ENCODE results near the gene AHCTF1.
"Not testable (repeated sequence)": the region's sequence is repeated elsewhere in the genome, so short reads cannot be mapped to it uniquely, and the experiment has no call there.

The AHCTF1 gene

DNA sequence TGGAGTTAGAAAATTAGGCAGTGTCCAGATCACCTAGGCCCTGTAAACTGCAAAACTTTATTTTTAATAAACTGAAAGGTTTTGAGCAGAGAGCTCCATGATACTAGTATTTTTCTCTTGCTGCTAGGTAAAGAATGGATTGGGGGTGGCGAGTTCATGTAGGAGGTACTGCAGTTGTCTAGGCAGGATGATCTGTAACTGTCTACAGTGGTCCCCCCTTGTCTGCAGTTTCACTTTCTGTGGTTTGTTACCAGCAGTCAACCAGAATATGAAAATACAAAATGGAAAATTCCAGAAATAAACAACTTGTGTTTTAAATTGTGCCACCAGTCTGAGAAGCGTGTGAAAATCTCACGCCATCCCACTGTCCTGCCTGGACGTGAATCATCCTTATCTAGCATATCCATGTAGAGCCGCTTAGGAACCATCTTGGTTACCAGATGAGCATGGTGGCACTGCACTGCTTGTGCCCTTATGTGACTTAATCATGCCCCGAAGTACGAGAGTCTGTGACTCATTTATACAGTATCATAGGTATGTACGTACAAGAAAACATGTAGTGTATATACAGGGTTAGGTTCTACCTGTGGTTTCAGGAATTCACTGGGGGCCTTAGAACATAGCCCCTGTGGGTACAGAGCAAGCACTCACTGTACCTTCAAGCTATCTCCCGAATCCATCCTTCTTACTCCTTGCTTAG is 94.2 kb downstream of the AHCTF1 start:
- no peak for DNase-seq

DNA sequence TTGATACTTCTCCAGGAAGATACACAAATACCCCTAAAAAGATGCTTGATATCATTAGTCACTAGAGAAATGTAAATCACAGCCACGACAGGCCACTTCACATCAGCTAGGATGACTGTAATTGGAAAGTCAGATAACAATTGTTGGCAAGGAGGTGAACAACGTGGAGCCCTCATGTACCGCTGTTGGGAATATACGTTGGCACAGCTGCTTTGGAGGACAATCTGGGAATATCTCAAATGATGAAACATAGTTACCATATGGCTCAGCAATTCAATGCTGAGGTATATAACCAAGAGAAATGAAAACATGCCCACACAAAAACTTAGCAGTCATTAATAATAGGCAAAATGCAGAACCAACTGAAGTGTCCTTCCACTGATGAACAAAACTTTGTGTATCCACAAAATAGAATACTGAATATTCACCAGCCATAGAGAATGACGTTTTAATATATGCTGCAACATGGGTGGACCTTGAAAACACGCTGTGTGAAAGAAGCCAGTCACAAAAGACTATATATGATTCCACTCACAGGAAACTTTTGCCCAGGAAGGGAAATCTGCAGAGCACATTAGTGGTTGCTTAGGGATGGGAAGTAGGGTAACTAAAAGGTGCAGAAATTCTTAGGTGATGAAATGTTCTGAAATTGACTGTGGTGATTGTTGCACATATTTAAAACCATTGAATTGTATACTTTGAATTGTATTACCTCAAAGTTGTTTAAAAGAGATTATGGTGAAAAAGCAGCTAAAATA is 95.4 kb downstream of the AHCTF1 start:
- no peak for DNase-seq

DNA sequence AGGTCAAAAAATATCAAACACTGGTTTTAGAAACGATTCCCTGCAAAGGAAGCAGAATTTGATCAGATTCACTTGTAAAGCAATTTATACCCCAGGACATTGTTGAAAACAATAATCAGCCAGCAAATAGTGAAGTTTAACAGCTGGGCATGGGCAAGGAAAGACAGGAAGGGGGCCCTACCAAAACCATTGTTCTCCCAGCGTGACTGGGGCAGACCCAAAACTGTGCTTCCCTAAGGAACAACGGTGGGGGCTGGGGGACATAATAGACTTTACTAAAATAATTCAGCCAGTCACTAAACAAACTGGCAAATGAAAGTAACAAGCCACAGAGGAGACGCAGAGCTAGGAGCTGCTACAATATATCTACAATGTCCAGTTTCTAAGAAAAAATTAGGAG is 100.2 kb downstream of the AHCTF1 start:
- no peak for DNase-seq

DNA sequence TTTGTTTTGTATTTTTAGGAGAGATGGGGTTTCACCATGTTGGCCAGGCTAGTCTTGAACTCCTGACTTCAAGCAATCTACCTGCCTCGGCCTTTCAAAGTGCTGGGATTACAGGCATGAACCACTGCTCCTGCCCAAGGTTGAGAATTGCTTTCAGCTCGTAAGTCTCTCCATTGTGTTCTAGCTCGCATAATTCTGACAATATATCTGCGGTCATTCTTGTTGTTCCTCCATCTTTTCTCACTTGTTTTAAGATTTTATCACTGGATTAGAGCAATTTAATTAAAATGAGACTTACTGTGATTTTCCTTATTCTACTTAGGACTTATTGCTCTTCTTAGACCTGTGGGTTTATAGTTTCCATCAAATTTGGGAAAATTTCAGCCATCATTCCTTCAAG is 102.9 kb downstream of the AHCTF1 start:
- DNase-seq = no peak

DNA sequence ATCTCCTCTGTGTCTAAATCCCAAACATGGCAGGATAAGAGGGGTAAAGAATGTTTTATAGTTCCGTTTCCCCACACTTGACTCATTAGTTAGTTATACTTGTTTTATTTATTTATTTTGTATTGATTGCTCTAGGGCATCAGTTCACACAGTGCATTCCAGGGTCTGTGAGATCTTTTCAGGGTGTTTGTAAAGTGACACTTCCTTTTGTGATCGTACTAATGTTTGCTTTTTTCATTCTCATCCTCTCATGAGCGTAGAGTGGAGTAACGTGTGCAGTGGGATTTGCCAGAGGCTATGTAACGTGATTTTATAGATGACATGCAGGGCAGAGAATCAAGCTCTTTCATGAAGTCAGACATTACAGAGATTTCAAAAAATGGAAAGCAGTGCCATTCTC is 104.4 kb downstream of the AHCTF1 start:
- DNase-seq = no peak

DNA sequence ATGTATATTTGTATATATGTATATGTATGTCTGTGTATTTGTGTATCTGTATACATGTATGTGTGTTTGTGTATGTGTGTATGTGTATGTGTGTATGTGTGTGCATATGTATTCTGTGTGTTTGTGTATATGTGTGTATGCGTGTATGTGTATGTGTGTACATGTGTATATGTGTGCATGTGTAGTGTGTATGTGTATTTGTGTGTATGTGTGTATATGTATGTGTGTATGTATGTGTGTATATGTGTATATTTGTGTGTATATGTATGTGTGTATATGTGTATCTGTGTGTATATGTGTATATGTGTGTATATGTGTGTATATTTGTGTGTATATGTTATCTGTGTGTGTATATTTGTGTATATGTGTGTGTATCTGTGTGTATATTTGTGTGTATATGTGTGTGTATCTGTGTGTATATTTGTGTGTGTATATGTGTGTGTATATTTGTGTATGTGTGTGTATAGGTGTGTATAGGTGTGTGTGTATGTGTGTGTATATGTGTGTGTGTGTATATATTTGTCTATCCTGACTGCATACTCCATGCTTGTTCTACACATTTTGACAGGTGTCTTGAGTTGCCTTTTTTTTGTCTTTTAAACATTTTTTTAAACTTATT is 106.1 kb downstream of the AHCTF1 start:
- no peak for DNase-seq

DNA sequence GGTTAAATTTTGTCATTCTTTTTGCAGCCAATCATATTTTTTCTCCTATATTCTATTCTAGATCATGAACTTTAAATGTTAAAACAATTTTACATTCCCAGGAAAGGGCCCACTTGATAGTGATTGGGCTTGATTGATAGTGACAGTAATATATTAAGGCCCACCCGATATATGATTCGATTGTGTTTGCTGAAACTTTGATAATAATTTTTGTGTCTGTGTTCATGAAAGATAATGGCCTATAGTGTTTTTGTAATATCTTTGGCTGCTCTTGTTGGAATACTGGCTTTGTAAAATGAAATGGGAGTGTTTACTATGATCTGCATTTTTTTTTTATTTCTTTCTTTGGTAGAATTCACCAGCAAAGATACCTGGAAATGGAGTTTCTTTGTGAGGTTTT is 107.2 kb downstream of the AHCTF1 start:
- no peak for DNase-seq

DNA sequence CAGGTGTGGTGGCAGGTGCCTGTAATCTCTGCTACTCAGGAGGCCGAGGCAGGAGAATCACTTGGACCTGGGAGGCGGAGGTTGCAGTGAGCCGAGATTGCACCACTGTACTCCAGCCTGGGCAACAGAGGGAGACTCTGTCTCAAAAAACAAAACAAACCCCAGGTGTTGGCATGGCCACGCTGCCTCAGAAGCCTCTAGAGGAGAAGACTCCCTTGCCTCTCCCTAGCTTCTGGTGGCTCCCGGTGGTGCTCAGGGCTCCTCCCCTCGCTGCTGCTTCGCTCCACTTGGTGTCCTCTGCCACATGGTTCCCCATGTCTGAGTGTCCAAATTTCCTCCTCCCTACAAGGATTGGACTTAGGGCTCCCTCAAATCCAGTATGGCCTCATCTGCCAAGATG is 109.6 kb downstream of the AHCTF1 start:
- not testable (repeated sequence) for DNase-seq

DNA sequence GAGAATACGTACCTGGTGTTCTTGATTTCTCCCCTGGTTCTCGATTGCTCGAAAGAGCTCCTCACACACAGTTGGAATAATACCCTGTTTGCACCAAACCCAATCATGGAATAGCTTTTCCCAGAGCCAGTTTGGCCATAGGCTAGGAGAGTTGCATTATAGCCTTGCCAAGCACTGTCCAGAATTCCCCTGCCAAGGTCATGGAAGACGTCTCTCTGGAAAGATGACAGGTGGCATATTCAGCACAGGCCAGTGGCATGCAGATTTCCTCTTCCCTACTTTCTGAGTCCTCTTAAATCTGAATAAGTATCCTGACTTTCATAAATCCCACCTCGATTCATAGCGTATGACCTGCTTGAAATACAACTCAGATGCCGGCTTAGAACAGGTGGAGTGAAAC is 111.1 kb downstream of the AHCTF1 start:
- no peak for DNase-seq

DNA sequence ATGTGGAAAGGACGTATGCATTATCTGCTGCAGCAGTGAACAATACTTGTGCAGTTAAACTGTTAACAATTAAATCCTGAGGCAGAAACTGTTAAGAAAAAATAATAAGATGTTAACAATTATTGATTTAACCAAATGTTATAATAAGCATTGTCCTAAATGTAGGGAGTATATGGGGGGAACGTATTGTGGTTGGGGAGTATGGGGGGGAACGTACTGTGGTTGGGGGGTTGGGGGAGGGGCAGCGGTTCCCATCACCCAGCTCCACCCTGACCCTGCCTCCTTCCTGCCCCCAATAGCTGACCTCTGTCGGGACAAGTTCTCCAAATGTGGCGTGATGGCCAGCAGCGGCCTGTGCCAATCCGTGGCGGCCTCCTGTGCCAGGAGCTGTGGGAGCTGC is 114.0 kb downstream of the AHCTF1 start:
- DNase-seq = not testable (repeated sequence)

DNA sequence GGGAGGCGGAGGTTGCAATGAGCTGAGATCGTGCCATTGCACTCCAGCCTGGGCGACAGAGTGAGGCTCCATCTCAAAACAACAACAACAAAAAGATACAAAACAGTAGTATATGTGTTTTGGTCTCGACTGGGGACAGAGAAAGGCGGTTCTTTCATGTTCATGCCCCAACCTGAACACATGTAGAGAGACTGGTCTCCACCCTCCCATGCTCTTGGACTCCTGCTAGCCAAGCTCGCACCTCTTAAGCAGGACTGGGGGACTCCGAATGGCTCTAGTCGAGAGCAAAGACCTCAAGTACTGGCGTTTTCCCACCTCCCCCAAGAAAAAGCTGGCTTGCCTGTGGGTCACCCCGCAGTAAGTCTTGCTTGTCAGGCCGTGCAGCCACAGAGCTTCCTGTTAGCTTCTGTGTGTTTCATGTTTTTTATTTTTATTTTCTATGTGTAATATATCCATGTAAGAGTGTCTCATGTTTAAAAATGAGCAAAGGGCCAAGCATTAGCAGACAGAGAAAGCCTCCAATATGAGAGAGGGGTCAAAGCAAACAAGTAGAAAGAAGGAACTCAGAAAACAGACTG is 116.0 kb downstream of the AHCTF1 start:
- DNase-seq = no peak

DNA sequence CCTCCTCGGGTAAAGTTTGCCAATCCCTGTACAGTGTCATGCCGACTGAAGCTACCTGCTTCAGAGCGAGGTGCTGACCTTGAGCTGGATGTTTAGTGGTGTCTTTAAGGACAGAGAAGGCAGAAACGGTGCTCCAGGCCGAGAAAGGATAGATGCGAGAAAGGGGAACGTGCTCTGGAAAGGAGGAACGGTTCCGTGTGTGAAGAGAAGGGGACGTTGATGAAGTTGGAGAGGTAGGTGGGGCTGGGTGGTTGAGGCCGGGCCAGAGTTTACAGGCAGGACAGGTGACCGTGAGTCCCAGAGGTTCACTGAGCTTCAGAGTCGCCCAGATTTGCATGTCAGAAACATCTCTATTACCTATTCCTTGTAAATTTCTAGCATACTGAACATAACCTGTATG is 116.9 kb downstream of the AHCTF1 start:
- DNase-seq = no peak

DNA sequence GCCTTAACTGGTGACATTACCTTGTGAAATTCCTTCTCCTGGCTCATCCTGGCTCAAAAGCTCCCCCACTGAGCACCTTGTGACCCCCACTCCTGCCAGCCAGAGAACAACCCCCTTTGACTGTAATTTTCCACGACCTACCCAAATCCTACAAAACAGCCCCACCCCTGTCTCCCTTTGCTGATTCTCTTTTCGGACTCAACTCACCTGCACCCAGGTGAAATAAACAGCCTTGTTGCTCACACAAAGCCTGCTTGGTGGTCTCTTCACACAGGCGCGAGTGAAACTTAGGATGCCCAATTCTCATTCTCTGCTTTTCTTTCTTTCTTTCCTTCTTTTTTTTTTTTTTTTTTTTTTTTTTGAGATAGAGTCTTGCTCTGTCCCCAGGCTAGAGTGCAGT is 118.4 kb downstream of the AHCTF1 start:
- DNase-seq = not testable (repeated sequence)

DNA sequence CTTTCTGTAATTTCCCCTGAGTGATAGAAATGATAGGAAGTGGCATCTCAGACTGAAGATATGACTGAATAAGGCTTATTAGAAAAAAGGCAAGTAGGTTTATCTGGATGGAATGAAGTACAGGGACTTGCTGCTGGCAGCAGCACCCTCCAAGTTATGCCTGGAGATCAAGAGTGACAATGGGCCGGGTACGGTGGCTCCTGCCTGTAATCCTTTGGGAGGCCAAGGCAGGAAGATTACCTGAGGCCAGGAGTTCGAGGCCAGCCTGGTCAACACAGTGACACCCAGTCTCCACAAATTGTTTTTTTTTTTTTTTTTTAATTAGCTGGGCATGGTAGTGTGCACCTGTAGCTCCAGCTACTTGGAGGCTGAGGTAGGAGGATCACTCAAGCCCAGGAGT is 119.8 kb downstream of the AHCTF1 start:
- DNase-seq = no peak

DNA sequence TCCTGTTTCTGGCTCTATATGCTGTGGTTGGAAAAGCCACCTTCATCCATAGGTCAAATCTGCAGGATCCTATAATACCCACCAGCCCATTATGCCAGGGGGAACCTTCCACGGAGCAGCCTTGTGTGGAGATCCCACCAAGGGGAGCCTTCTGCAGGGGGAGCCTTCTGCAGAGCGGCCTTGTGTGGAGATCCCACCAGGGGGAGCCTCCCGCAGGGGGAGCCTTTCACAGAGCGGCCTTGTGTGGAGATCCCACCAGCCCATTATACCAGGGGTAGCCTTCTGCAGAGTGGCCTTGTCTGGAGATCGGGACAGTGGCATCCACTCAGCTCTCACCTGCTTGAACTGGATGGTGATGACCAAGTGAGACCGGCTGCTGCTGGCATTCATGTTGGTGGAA is 122.3 kb downstream of the AHCTF1 start:
- no peak for DNase-seq

DNA sequence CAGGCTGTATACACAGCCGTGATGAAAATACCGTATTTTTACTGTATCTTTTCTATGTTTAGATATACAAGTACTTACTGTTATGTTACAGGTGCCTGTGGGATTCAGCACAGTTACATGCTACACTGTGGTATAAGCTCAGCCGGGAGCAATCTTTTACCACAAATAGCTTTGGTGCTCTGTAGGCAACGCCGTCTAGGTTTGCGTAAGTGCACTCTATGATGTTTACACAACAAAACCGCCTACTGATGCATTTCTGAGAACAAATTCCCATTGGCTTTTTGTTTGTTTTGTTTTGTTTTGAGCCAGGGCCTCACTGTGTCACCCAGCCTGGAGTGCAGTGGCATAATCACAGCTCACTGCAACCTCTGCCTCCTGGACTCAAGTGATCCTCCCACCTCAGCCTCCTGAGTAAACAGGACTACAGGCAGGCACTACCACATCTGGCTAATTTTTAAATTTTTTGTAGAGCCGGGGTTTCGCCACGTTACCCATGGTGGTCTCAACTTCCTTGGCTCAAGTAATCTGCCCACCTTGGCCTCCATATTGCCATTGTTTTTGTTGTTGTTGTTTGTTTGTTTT is 126.5 kb downstream of the AHCTF1 start:
- no peak for DNase-seq

DNA sequence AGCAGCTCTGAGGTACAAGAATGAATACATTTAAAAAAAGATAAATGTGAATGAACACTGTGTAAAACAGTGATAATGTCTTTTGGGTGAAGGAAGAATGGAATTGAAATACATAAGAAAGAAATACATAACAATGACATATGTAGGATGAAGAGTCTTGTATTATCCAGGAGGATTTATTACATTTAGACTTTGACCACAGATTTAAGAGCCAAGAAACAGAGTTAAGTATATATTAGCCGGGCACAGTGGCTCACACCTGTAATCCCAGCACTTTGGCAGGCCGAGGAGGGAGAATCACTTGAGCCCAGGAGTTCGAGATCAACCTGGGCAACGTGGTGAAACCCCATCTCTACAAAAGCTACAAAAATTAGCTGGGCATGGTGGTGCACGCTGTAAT is 127.9 kb downstream of the AHCTF1 start:
- DNase-seq = no peak

DNA sequence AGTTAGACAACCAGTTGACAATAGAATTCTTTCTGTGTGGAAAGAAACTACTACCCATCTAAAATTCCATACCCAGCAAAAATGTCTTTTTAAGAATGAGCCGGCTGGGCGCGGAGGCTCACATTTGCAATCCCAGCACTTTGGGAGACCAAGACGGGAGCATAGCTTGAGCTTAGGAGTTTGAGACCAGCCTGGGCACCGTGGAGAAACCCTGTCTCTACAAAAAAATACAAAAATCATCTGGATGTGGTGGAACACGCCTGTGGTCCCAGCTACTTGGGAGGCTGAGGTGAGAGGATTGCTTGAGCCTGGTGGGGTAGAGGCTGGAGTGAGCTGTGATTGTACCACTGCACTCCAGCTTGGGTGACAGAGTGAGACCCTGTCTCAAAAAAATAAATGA is 128.4 kb downstream of the AHCTF1 start:
- DNase-seq = no peak

DNA sequence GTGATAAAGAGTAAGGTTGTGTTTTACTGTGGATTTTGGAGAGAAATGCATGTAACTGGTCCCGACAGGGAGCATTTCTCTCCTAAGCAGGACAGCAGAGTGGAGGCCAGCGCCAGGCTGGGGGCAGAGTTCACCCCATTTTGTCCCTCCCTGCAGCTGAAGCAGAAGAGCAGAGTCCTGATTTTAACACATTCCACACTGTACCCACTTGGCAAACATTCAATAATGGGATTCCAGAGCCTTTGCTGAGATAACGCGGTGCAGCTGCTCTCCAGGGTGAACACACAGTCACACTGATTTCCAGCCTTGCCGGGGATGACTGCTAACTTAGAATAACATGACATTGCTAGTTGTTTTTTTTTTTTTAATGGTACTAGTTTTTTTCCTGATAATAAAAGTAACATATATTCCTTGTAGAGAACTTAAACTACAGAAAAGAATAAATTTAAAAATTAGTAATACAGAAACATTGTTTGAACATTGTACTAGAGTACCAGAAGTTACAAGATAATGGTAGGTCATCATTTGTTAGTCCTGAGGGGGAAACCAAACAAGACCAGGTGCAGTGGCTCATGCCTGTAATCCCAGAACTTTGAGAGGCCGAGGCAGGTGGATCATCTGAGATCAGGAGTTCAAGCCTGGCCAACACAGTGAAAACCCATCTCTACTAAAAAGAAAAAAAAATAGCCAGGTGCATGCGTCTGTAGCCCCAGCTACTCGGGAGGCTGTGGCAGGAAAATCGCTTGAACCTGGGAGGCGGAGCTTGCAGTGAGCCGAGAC is 130.3 kb downstream of the AHCTF1 start:
- no peak for DNase-seq

DNA sequence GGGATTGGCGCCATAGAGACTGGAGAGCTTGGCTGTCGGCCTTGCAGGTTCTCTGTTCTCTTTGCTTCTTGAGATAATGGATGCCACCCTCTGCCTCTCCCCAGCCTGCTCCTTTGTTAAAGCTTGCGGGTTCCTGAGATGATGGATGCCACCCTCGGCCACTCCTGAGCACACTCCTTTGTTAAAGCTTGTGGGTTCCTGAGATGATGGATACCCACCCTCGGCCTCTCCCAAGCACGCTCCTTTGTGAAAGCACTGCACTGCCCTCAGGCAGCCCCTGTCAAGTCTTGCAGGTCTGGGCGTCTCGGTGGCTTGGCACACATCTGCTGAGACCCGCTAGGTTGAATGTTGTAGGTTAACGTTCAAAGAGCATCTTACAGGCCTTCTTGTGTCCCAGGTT is 131.0 kb downstream of the AHCTF1 start:
- DNase-seq = no peak

DNA sequence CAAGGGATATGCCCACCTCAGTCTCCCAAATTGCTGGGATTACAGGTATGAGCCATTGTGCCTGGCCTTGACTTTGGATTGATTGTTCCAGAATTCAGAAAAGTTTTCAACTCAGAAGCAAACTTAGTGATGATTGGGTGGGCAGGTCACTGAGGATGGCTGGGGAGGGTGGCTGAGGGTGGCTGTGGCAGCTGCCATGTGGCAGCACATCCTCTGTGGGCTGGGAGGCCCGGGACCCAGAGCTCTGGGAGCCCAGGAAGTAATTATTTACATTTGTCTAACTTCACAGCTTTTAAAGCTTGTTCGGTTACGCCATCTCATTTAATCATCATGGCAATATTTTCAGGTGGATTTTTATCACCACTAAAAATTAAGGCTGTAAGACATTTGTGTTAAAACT is 131.4 kb downstream of the AHCTF1 start:
- no peak for DNase-seq
